Right renal cortex interstitium (tissue), 3 donors: Measurements from ENCODE around the gene COL21A1. TPM values are rescaled to one million over a fixed set of nuclear protein-coding genes. Genes with fewer than 3 reads are reported as not detected.
A peak's percentile ranks its signal among the peaks of the same experiment; 100 is the strongest.

ENCODE experiments used
- DNase-seq, 3 donors: peaks; one replicate each; pipeline ENCODE4 v3.0.0-alpha.2; 2013; ENCODE audit warnings: low read depth in 3 of 3, low spot score in 2 of 3
- polyA plus RNA-seq, 3 donors: library from polyadenylated mRNA; unstranded; fragments of 120-200 nt; gene quantifications; one replicate each; pipeline ENCODE4 v1.2.1, GENCODE V29; 2013; ENCODE audit not compliant: insufficient read length in 3 of 3

Gene COL21A1
- polyA plus RNA-seq, 3 donors = 111 to 143 (median 139) TPM

DNA sequence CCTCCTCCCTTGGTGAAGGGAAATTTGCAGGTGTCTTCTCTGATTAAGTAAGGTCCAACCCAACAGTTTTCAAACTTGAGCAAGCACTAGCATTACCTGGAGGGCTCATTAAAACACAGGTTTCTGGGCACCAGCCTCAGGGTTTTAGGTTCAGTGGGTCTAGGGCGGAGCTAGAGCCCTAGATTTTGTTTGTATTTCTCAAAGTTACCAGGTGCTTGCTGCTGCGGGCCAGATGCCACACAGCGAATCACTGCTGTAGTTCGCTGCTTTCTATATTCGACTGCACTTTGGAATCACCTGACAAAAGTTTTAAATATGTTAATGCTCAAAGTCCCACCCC, 869 bp downstream of the COL21A1 start:
- no peak for DNase-seq

DNA sequence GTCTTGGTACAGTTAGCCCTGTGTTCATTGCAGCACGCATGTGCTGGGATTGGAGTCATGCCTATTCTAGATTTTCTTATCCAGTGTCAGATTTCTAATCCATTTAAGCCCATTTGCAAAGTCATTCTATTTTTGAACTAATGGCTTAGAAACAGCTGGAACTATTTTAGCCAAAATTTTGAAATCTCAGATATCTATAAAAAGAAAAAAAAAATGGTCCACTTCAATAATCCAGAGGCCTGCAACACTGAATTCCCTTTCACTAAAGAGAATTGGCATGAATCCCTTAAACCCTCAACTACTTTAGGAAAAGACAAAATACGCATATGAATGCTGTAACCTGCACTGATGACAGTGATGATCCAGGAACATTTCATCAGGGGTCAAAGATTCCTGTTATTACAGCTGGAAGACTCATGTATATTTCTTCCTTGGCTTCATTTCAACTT, 1.5 kb downstream of the COL21A1 start:
- DNase-seq = no peak

DNA sequence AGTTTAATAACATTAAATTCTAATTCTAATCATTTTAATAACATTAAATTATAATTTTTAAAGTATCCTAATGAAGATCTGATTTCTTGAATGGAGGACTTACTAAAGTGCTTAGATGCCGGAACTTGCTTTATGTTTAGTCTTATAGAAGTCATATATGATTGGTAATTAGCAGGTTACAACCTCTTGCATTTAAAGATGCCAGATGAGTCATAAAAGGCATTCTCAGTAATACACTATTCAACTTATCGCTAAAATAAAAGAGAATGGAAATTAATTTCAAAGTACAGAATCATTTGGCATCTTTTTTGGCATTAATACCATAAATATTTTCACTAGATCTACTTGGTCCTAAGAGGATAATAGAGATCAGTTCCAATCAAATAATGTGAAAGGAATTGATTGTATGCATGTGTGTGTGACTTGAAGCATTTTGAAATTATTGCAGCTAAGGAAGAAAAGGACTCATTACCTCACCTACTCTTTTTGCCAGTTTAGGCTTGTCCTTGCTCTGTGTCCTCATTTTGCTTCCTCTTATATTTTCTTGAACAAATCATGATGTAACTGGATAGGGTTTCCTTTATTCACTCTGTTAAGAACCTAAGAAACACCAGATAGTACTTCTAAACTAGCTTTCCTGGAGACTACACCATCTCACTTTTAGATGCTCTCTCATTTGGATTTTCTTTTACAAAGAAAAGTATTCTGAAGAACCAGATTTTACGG, 2.7 kb downstream of the COL21A1 start:
- DNase-seq = no peak

DNA sequence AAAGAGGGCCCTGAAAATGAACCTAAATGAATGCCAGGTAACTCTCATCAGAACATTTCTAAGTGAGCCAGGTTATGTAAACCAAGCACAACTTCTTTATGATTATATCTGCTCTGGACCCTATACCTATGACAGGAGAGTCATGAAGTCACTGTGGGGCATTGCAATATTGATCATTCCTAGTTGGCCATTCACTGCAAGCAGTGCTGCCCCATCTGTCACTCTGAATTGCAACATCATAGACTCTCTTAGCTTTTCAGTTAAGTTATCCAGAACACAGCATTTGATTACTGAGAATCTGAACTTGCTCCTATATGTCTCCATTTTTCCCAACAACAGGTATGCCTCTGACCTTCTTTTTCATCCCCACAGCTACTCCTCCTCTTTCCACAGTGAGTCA, 3.3 kb downstream of the COL21A1 start:
- no peak for DNase-seq

DNA sequence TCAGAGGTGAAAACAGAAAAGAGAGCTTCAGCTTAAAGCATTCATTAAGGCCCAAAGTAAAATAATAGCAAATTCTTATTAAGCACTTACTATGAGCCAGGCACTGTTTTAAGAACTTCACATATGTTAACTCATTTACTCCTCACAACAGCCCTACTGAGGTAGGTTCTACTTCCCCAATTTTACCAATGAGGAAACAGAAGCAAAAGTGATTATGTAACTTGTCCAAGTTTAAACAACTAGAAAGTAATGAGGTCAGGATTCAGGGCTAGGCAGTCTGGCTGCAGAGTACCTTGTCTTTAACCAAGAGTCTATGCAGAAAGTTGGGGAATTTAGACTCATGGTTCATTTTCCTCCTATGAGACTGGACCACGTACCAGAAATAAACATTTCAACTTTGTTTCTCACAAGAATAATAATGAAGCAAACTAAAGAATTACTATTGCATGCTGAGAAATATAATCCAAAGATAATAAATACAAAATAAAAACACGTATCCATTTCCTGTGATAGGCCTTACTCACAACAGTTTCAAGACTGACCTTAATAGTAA, 3.8 kb downstream of the COL21A1 start:
- no peak for DNase-seq

DNA sequence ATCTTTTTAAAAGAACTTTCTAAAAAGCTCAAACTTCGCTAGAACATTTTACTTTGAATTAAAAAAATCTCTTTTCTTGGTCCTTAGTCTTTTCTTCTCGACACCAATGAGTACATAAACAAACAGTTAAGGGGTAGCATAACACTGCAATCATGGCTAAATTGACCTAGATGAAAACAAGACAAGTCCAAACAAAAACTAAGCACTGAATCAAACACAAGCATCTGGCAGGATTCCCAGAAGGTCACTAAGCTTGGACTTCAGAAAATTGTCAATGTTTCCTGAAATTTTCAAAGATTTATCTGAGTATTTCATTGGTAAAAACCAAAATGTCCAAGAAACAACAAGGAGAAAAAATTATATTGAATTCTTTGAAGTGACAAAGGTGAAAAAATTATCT, 5.0 kb downstream of the COL21A1 start:
- no peak for DNase-seq

DNA sequence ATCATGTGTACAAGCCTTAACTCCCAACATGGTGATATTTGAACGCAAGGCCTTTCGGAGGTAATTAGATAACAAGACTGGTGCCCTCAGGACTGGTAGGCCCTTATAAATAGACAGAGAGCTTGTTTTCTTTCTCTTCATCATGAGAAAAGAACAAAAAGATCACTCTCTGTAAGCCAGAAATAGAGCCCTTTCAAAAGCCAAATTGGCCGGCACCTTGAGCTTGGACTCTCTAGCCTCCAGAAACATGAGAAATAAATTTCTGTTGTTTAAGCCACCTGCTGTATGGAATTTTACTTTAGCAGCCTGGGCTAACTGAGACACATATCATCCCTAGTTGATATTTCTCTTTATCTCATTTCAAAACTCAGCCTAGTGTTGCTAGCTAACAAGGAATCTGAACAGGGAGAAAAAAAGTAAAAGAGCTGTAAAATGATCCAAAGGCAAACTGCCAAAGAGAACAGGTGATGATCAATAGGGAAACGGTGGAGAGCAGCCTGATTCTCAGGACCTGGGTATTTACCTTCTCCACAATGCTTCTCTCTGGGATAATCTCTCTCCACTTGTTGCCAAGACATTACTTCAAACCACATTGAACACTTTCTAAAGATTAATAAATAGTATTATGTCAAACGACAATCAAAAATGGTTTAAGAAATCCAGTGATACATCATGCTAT, 6.1 kb downstream of the COL21A1 start:
- no peak for DNase-seq

DNA sequence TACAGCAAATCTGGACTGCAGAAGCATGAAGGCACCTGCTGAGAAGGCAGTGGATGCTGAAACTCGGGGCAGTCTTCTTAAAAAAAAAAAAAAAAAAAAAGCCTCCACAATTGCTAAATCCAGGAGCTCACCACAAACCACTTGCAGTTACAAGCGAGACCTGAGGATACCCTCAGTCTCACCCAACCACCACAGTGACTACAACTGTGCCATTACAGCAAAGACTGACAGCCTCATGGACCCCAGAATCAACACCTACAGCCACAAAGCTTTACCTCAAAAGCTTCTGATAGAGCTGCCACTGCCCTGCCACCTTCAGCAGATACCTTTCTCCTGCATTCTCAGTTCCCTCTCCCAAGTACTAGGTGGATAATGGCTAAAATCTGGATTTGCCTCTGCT, 9.0 kb downstream of the COL21A1 start:
- no peak for DNase-seq

DNA sequence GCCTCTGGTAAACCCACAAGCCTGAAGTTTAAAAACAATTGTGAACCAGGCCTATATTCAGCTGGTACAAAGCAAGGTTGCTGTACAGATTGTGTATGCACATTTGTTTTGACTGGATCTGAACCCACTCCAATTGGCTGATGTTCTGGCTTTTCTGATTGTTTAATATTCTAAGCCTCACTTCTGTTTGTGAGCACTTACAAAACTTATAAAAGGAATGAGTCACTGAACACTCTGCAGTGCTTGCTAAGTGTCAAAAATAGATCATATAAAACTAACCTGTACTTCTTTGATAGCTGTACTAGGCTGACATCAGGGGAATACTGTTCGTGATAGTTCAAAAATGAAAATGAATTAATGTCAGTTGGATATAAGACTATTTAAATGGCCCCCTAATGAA, 12.1 kb downstream of the COL21A1 start:
- no peak for DNase-seq

DNA sequence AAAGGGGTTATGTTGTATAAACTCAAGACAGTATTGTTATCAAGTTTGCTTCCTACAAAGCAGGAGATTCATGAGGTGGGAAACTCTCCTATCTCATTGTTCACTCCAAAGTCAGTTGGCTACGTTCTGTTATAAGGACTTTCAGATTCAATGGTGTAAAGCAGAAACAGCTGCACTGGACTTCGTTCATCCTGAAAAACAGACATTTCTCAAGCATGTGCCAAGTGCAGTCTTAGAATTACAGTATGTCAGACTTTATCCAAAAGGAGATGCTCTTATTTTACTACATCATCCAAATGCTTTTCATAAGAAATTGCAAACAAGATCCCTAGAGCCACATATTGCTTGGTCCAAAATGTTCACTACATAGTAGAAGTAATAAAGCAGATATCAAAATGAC, 14.9 kb downstream of the COL21A1 start:
- no peak for DNase-seq

DNA sequence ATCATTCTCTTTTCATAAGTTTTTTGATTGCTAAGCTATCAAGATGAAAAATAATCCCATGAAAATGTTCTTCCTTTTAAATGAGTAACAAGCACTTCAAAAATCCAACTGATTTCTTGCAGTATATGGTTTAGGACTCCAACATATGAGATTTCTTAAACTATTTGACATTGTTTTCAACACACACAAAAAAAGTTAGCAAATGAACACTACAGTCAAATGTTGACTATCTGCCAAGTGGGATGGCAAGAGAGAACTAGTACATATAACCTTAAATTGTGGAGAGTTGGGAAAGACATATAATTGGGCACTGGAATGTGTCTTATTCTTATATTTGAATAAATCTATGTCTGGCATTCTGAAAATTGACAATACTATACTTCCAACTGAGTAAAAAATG, 15.6 kb downstream of the COL21A1 start:
- DNase-seq = no peak

DNA sequence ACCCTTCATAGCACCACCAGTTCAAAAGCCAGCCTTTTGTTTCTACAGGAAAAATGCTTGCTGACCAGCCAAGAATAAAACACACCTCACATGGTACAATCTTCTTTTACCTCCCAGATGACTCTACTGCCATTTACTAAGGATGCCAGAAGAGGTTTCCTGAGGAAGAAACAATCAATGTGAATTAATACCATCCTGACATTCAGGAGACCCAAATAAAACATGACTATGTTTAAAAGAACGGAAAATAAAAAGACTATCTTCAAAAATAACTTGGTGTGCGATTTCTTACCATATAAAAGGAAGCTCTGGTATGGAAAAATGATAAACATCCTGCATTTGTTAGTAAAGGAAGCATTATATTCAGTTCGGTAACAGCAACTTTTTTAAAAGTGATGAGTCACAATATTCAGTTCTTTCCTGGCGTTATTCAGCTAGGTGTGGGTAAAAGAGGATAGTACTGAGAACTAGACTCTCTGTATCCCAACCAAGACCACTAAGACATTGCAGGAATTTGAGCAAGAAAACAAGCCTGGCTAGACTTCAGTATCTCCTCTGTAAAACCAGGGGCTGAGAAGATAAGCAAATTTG, 16.3 kb downstream of the COL21A1 start:
- DNase-seq = no peak

DNA sequence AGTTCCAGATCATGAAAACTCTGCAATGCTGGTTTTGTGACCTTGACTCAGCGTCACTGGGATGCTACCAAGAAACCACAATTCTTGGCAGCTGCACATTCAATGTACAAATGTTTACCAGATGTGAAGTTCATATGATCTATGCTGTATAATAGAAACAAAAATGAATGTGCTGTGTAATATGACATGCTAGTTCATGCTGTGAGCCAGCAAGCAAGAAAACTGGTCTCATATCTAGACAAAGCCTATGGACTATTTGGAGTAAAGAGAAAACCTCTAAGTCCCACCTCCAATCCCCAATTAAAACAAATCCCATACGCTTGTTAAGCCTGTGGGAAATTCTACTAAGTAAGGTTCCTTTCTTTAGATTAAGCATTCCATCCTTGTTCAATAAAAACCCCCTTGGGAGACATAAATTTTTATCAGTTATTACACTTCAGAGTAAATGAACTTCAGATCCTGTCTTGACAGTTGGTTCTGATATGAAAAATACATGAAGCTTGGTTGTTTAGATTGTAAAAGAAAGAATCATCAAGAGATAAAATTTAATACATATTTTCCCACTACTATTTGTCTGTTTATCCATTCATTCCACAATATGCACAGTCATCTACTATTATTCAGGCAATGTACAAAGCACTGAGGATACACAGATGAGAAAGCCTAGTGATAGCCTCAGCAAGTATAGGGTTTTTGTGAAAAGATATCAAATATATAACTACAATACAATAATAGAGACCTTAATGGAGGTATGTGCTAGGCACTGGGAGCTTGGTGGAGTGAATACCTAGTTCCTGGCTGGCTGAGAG, 20.1 kb downstream of the COL21A1 start:
- DNase-seq = no peak

DNA sequence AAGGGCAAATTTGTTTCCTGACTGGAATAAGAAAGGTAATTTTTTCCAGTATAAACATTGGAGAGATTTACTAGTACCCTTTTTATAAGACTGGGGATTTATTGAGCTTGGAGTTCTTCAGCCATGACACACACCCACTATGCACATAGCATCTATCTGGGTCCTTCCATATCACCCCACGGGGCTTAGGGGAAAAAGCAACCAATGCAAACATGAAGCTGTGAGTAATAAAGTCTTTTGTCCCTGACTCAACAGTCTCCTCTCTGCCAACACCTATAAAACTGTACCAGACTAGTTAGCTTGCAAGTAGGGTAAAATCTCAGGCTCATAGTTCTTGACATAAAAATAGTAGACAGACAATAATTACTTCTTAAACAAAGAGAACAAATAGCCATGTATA, 23.4 kb downstream of the COL21A1 start:
- no peak for DNase-seq

DNA sequence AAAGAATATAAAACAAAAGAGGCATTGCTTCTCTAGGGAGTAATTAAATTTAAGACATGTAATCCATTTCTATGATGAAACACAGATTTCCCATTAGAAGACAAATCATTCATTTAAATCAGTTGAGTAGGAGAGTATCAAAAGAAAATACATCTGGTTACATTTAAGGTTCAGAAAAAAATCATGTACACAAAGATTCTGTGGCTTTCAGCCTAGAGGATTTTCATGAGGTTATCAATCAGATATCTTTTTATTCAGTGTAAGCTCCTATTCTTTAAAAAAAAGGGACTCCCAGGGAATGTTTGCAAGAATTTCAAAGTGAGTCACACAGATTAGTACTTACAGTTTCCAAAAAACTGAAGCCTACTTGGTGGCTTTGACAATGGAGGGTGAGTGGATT, 24.9 kb downstream of the COL21A1 start:
- peak in 1 of 3 donors; percentile 36 for DNase-seq

DNA sequence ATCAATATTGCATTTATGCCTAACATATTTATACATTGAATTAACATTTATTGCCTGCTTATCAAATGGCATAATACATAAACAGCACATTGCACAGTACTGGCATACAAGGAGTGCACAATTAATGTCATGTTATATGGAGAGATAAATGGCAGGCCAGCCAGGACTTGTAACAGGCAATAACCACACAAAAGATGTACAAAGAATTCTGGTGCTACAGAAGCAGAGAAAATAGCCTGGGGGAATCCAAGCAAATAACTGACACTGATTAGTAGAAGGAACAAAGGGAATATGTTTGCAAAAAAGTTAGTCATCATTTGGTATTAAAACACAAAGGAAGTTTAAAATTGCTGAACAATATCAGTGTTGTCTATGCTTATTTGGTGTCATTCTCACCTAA, 27.3 kb downstream of the COL21A1 start:
- no peak for DNase-seq

DNA sequence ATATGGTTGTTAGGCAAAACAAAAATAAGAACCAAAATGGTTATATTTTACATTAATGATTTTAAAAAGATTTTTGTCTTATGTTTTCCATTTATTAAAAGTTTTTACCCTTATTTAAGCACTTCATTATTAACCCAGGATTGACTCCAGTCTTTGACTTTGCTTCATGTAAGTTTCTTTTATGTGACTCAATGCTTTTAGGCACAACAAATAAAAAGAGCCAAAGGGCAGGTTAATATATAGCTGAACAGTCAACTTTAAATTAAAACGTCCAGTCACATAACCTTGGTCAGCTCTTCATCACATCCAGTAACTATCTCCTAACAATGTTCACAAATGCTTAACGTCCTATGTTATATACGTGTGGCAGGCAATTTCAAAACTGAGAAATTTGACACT, 32.7 kb downstream of the COL21A1 start:
- no peak for DNase-seq

DNA sequence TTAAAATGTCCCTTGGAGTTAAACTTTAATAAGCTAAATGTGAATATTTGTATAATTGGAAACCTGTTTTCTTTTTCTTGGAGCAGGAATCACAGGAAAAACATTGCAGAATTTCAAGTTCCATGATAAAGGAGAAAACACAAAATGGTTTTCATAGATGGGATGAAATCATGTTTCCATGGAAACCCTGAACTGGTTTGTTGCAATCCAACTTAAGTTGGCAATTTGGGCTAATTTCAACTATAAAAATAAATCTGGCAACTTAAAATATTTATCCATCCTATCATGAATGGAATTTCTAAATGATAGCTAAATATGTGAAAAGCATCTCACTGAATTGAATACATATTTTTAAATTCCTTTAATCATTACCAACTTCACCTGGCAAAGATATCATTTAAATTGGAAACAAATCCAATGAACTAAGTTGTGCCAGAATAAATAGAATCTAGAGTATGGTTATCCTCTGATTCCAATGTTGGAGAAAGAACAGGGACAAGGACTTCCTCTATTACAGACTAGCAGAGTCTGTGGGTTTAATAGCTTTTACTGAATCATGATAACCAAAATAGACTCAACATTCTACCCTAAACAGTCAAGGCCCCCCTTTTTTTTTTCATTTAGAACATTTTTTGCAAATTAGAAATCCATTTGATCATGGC, 33.2 kb downstream of the COL21A1 start:
- DNase-seq = no peak

DNA sequence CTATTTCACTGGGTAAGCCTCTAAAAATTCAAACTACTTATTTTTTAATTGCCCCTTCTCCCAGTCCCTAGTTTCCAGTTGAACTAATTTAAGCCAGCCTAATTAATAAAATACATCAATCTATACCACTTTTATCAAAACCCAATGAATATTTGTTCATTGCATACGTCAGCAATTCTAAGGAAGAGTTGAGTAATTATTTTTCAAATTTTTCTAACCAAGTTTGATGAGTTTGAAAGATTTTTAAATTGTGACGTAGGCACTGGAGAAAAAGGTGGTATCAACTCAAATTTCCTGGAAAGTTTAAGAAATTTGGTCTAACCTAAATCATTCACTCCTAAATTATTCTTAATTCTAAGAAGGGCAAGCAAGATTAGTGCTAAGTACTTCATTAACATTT, 35.7 kb downstream of the COL21A1 start:
- DNase-seq = no peak

DNA sequence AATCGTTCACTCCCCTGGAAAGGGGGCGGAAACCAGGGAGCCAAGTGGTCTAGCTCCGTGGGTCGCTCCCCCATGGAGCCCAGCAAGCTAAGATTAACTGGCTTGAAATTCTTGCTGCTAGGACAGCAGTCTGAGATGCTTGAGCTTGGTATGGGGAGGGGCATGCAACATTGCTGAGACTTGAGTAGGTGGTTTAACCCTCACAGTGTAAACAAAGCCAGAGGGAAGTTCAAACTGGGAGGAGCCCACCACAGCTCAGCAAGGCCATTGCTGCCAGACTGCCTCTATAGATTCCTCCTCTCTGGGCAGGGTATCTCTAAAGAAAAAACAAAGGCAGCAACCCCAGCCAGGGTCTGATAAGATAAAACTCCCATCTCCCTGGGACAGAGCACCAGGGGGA, 43.2 kb downstream of the COL21A1 start:
- no peak for DNase-seq

DNA sequence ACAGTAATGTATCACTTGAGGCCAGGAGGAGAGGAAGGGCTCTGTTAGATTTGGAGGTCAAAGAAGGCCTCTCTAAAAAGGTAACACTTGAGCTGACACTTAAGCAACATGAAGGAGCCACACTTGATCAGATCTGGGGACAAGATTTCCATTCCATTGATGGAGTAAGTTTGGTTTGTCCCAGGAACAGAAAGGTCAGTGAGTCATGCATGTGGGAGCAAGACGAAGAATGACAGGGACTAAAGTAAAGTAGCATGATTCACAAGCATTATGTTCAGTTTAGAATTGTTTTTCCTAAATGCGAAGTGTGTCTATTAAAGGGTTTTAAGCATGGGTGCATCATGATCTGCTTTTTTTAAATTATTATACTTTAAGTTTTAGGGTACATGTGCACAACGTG, 47.4 kb downstream of the COL21A1 start:
- no peak for DNase-seq
